ENCODE measurements around the gene MYH11. TPM values are rescaled to one million over a fixed set of nuclear protein-coding genes. Genes with fewer than 3 reads are reported as not detected.
"Not testable (repeated sequence)": the region's sequence is repeated elsewhere in the genome, so short reads cannot be mapped to it uniquely, and the experiment has no call there.

MYH11 gene
- total RNA-seq, 8 experiments from 2014 or later, result 0.05 to 5.0 (median 1.7) TPM

DNA sequence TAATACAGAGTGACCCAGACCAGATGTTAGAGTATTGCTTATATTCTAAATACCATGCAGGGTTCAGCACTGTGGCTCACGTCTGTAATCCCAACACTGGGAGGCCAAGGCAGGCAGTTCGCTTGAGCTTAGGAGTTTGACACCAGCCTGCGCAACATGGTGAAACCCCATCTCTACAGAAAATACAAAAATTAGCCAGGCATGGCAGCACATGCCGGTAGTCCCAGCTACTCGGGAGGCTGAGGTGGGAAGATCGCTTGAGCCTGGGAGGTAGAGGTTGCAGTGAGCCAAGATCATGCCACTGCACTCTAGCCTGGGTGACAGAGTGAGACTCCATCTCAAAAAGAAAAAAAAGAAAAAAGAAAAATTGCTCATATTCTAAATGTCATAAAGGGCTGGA is 6.3 kb downstream of the MYH11 start:
- in situ Hi-C loops (cut with MboI; ENCODE audit: low pct_unique_long_range_greater_than_20kb in 2 of 9, low sequenced_read_pairs in 9 of 9, unreplicated experiment in 9 of 9), result loop anchor here in 2 of 9 experiments (25.0 kb wide), 1 partner anchor 287 kb away; no protein-coding TSS in a partner anchor
- 60 to 100% (median 74%) methylated on average over 1 to 6 of the region's 6 CpGs; no CpG with 5 or more reads in 3 of the 10 experiments for WGBS, 10 experiments
- H3K4me3 ChIP-seq; H3K4me1 ChIP-seq (replicated peaks in 1 of 2); H3K27ac ChIP-seq; ATAC-seq (replicated peaks in 6 of 8): not testable (repeated sequence)

DNA sequence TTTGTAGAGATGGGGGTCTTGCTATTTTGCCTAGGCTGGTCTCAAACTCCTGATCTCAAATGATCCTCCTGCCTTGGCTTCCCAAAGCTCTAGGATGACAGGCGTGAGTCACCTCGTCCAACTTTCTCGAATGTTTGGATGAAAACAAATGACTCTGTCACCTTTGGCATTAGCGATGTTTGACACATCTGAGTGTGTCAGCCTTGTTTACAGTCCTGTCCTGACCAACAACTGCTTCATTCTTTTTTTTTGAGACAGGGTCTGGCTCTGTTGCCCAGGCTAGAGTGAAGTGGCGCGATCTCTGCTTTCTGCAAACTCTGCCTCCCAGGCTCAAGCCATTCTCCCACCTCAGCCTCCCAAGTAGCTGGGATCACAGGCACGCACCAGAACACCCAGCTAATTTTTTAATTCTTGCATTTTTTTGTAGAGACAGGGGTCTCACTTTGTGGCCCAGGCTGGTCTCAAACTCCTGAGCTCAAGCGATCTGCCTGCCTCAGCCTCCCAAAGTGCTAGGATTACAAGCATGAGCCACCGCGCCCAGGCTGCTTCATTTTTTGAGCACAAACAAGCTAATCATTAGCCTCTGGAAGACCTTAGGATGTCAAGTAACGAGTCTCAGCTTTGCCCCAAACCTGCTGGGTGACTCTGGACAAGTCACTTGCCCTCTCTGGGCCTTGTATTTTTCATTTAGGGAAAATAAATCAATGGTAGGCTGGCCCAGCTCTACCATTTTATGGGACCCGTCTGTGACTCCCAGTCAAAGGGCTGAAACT is 7.4 kb downstream of the MYH11 start:
- in situ Hi-C loops (cut with MboI; ENCODE audit: low pct_unique_long_range_greater_than_20kb in 2 of 9, low sequenced_read_pairs in 9 of 9, unreplicated experiment in 9 of 9), result loop anchor here in 1 of 9 experiments (10.0 kb wide), 1 partner anchor 65 kb away; no protein-coding TSS in a partner anchor
- H3K27ac ChIP-seq, result no peak overlapping the region
- ATAC-seq (replicated peaks in 6 of 8), result no peak
- H3K4me3 ChIP-seq, result no peak overlapping the region
- H3K4me1 ChIP-seq (replicated peaks in 1 of 2), result no peaks in the 10 kb centered on the region
- 52 to 100% (median 83%) methylated on average over 1 to 11 of the region's 12 CpGs; no CpG with 5 or more reads in 2 of the 10 experiments for WGBS, 10 experiments

DNA sequence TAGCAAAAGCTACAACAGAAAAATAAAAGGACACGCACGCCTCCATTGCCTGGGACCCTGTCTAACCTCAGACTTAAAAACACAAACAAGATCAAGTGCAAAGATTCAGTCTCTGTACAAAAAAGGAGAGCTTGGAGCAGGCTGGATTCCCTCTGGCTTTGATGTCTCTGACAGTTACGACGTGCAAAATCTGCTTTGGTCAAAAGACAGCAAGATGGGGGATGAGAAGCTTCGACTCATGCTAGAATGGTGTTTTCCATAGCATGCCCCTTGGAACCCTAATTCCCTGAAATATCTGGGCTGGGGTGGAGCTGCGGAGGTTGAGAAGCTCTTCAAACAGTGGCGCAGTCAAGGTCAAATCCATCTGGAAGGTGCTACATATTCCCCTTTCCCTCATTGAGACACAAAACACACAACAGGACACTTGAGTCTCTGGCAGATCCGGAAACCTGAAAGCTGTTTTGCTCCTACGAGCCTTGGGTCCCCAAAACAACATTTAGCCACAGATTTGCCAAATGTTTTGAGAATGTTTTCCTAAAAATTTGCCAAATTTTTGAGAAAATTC is 9.1 kb downstream of the MYH11 start:
- in situ Hi-C loops (cut with MboI; ENCODE audit: low pct_unique_long_range_greater_than_20kb in 2 of 9, low sequenced_read_pairs in 9 of 9, unreplicated experiment in 9 of 9), result loop anchor here in 1 of 9 experiments (10.0 kb wide), 1 partner anchor 63 kb away; no protein-coding TSS in a partner anchor
- ATAC-seq (replicated peaks in 6 of 8), result no peak
- WGBS, 10 experiments, result 12 to 91% (median 69%) methylated on average over 1 to 9 of the region's 9 CpGs; no CpG with 5 or more reads in 1 of the 10 experiments

DNA sequence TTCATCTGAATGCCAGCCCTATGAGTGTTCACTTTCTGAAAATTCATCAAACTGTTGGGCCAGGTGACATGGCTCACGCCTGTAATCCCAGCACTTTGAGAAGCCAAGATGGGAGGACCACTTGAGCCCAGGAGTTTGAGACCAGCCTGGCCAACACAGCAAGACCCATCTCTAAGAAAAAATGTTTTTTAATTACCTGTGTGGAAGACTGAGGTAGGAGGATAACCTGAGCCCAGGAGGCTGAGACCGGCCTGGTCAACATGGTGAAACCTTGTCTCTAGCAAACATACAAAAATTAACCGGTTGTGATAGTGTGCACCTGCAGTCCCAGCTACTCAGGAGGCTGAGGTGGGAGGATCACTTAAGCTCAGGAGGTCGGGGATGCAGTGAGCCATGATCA is 10.3 kb downstream of the MYH11 start:
- H3K4me3 ChIP-seq, result no peak overlapping the region
- in situ Hi-C loops (cut with MboI; ENCODE audit: low pct_unique_long_range_greater_than_20kb in 2 of 9, low sequenced_read_pairs in 9 of 9, unreplicated experiment in 9 of 9), result loop anchor here in 1 of 9 experiments (10.0 kb wide), 1 partner anchor 62 kb away; no protein-coding TSS in a partner anchor
- WGBS, 10 experiments, result 23 to 100% (median 77%) methylated on average over 1 to 4 of the region's 4 CpGs; no CpG with 5 or more reads in 4 of the 10 experiments
- no peak for ATAC-seq (replicated peaks in 6 of 8)
- H3K27ac ChIP-seq, result no peak overlapping the region
- no peaks in the 10 kb centered on the region for H3K4me1 ChIP-seq (replicated peaks in 1 of 2)

More for the DNA sequence above, 9.1 kb downstream of the MYH11 start:
- Histone ChIP-seq H3K4me1 (replicated peaks in 1 of 2) (no peaks in the 10 kb centered on the region), H3K4me3 (no peak overlapping the region), H3K27ac (no peak overlapping the region)

DNA sequence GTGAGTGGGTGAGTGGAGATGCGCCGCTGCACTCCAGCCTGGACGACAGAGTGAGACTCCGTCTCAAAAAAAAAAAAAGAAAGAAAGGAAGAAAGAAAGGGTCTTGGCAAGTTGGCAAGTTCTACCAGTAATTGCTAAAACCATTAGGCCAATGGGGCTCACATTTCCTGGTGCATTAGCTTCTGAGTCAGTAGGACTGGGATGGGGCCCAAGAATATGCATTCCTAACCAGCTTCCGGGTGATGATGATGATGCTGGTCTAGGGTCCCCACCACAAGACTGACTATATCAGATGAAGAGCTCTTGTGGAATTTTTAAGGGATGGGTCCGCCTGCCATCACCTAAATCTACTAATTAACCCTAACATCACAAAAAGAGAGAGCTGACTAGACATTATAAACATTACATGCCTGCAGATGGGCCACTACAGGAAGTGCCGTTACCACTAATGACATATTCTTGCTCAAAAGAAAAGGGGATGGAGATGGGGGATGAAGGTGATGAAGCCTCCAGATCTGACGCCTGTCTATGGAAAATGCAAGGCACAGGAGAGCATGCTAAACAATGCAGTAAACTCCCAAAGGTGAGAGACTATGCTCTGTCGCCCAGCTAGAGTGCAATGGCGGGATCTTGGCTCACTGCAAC is 13.1 kb downstream of the MYH11 start:
- Histone ChIP-seq H3K4me3 (no peak overlapping the region), H3K4me1 (replicated peaks in 1 of 2) (no peaks in the 10 kb centered on the region), H3K27ac (no peak overlapping the region)
- in situ Hi-C loops (cut with MboI; ENCODE audit: low pct_unique_long_range_greater_than_20kb in 2 of 9, low sequenced_read_pairs in 9 of 9, unreplicated experiment in 9 of 9), result loop anchor here in 1 of 9 experiments (10.0 kb wide), 1 partner anchor 59 kb away; no protein-coding TSS in a partner anchor
- WGBS, 10 experiments, result 20 to 91% (median 73%) methylated on average over 1 to 5 of the region's 10 CpGs; no CpG with 5 or more reads in 1 of the 10 experiments
- no peak for ATAC-seq (replicated peaks in 6 of 8)

DNA sequence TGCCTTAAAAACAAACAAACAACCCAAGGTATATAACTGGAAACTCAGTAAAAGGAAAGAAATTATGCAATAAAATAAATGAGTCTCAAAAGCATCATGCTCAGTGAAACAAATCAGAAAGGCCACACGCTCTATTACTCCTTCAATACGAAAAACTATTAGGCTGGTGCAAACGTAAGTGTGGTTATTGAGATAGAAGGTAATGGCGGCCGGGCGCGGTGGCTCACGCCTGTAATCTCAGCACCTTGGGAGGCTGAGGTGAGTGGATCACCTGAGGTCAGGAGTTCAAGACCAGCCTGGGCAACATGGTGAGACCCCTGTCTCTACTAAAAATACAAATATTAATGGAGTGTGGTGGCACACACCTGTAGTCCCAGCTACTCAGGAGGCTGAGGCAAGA is 17.6 kb downstream of the MYH11 start:
- WGBS, 10 experiments, result 64 to 100% (median 90%) methylated on average over 2 to 6 of the region's 8 CpGs; no CpG with 5 or more reads in 5 of the 10 experiments
- H3K27ac ChIP-seq; ATAC-seq (replicated peaks in 6 of 8); H3K4me3 ChIP-seq; H3K4me1 ChIP-seq (replicated peaks in 1 of 2); in situ Hi-C loops (cut with MboI; ENCODE audit: low pct_unique_long_range_greater_than_20kb in 2 of 9, low sequenced_read_pairs in 9 of 9, unreplicated experiment in 9 of 9): not testable (repeated sequence)

DNA sequence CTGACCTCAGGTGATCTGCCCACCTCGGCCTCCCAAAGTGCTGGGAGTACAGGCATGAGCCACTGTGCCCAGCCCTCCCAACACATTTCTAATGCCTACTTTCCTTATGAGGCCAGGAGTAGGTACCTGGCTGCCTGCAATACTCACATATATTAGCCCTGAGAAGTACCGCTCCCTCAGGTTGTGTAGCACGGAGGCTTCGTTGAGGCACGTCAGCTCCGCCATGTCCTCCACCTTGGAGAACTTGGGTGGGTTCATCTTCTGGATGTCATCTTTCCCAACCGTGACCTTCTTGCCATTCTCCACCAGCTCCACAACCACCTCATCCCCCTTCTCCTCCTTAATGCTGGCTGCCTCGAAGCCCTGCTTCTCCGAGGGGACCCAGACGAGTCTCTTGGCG is 19.1 kb downstream of the MYH11 start:
- Histone ChIP-seq H3K27ac (no peak overlapping the region), H3K4me1 (replicated peaks in 1 of 2) (no peaks in the 10 kb centered on the region), H3K4me3 (no peak overlapping the region)
- in situ Hi-C loops (cut with MboI; ENCODE audit: low pct_unique_long_range_greater_than_20kb in 2 of 9, low sequenced_read_pairs in 9 of 9, unreplicated experiment in 9 of 9), result no loop called here
- ATAC-seq (replicated peaks in 6 of 8), result no peak
- 50 to 96% (median 74%) methylated on average over 1 to 4 of the region's 11 CpGs; no CpG with 5 or more reads in 5 of the 10 experiments for WGBS, 10 experiments

DNA sequence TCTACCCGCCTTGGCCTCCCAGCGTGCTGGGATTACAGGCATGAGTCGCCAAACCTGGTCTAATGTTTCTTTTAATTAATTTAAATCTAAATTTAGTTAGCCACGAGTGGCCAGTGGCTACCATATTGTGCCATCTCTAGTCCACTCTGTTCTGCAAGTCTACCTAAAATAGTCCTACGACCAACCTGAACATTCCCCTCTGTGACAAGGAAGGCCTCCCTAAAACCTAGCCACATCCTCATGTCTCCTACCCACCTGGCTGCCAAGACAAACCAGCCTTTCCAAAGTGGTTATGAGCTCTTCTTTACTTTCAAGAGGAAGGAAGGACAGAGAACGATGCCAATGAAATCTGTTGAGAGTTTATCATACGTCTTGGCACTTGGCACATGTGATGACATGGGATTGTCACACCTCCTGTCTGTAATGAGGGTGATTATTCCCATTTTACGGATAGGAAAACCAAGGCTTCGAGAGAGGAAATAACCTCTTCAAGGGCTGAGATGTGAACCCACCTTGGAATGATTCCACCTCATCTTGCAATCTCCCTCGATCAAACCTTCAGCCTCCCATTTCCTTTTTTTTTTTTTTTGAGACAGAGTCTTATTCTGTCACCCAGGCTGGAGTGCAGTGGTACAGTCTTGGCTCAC is 19.7 kb downstream of the MYH11 start:
- no peaks in the 10 kb centered on the region for H3K4me1 ChIP-seq (replicated peaks in 1 of 2)
- 57 to 83% (median 75%) methylated on average over 1 to 9 of the region's 10 CpGs; no CpG with 5 or more reads in 2 of the 10 experiments for WGBS, 10 experiments
- H3K27ac ChIP-seq, result no peak overlapping the region
- ATAC-seq (replicated peaks in 6 of 8), result no peak
- in situ Hi-C loops (cut with MboI; ENCODE audit: low pct_unique_long_range_greater_than_20kb in 2 of 9, low sequenced_read_pairs in 9 of 9, unreplicated experiment in 9 of 9), result no loop called here
- H3K4me3 ChIP-seq, result no peak overlapping the region

DNA sequence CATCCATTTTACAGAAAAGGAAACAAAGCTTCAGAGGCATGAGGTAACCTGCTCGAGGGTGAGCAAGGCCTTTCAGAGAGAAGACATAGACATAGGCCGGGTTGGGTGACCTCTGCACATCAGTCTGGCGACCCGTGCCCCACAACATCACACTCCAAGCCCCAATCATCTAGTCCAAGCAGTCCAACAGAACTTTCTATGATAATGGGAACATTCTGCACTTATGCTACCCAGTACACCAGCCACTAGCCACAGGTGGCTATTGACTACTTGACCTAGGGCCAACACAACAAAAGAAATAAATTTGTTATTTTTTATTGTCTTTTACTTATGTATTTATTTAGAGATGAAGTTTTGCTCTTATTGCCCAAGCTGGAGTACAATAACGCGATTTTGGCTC is 20.8 kb downstream of the MYH11 start:
- ATAC-seq (replicated peaks in 6 of 8), result no peak
- H3K4me1 ChIP-seq (replicated peaks in 1 of 2), result no peaks in the 10 kb centered on the region
- 0 to 85% (median 76%) methylated on average over 1 to 6 of the region's 6 CpGs; no CpG with 5 or more reads in 3 of the 10 experiments for WGBS, 10 experiments
- in situ Hi-C loops (cut with MboI; ENCODE audit: low pct_unique_long_range_greater_than_20kb in 2 of 9, low sequenced_read_pairs in 9 of 9, unreplicated experiment in 9 of 9), result no loop called here
- no peak overlapping the region for H3K4me3 ChIP-seq
- no peak overlapping the region for H3K27ac ChIP-seq

DNA sequence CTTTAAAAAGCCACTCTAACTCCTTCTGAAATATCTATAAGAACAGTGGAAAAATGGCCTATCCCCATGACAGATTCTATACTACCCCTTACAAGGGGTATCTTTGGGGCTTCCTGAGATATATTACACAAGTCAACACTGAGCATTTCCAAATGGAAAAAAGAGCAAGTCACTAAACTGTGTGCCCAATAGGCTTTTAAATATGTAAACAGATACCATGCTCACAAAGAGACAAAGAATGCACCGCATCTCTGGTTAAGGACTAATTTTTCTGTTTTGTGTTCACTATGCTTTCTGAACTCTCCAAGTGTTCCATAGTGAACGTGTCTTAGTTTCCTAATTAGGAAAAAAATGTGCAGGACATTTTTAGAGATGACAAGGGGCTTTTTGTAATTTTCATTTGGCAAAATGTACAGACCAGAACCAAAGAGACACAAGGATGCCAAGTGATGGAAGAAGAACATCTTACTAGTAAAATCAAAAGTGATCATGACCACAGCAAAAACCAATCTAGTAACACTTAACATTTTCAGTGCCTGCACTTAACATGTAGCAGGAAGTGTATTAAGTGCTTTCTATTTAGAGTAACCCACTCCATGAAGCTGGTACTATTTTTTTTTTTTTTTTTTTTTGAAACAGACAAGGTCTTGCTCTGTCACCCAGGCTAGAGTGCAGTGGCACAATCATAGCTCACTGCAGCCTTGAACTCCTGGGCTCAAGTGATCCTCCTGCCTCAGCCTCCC is 21.5 kb downstream of the MYH11 start:
- no peak for ATAC-seq (replicated peaks in 6 of 8)
- in situ Hi-C loops (cut with MboI; ENCODE audit: low pct_unique_long_range_greater_than_20kb in 2 of 9, low sequenced_read_pairs in 9 of 9, unreplicated experiment in 9 of 9), result no loop called here
- Histone ChIP-seq H3K27ac (no peak overlapping the region), H3K4me1 (replicated peaks in 1 of 2) (no peaks in the 10 kb centered on the region), H3K4me3 (no peak overlapping the region)
- 0 to 86% (median 43%) methylated on average over 1 to 2 of the region's 2 CpGs; no CpG with 5 or more reads in 2 of the 10 experiments for WGBS, 10 experiments

DNA sequence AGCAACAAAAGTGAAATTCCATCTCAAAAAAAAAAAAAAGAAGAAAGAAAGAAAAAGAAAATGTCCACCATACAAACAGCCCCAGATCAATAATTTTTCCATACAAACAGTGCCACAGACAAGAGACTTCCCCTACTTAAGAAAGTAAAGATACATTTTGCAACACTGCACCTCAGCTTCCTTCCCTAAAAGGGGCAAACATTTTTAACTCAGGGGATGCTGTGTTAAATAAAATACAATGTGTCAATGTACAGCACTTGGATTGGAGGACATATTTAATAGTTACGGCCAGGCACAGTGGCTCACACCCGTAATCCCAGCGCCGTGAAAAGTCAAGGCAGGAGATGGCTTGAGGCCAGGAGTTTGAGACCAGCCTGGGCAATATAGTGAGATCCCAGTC is 22.3 kb downstream of the MYH11 start:
- Histone ChIP-seq H3K4me3 (no peak overlapping the region), H3K4me1 (replicated peaks in 1 of 2) (no peaks in the 10 kb centered on the region), H3K27ac (no peak overlapping the region)
- in situ Hi-C loops (cut with MboI; ENCODE audit: low pct_unique_long_range_greater_than_20kb in 2 of 9, low sequenced_read_pairs in 9 of 9, unreplicated experiment in 9 of 9), result no loop called here
- 76 to 100% (median 100%) methylated on average over 1 to 4 of the region's 4 CpGs; no CpG with 5 or more reads in 5 of the 10 experiments for WGBS, 10 experiments
- no peak for ATAC-seq (replicated peaks in 6 of 8)

DNA sequence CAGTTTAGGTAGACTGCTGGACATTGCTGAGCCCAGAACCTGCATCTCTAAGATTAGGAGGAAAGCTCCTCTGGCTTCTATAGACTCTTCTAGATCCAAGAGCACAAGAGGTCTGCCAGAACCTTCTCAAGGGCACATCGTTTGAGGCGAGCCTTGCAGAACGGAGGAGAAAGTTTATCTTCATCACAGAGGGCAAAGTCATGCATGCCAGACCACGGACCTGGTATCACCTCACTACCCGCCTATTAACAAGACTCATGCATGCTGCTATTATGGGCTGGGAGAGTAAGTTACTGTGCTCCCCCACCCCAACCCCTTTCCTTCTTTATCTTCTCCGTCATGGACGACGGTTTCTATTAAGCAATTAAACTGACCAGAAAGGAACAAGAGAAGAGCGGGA is 23.3 kb downstream of the MYH11 start:
- no peaks in the 10 kb centered on the region for H3K4me1 ChIP-seq (replicated peaks in 1 of 2)
- no peak overlapping the region for H3K4me3 ChIP-seq
- ATAC-seq (replicated peaks in 6 of 8), result no peak
- H3K27ac ChIP-seq, result no peak overlapping the region
- in situ Hi-C loops (cut with MboI; ENCODE audit: low pct_unique_long_range_greater_than_20kb in 2 of 9, low sequenced_read_pairs in 9 of 9, unreplicated experiment in 9 of 9), result no loop called here
- WGBS, 10 experiments, result 78 to 100% (median 84%) methylated on average over 1 to 9 of the region's 9 CpGs; no CpG with 5 or more reads in 2 of the 10 experiments

Measured in motor neuron (in vitro differentiated cells).